ENCODE results near the gene NFKB2. TPM values are rescaled to one million over a fixed set of nuclear protein-coding genes. Genes with fewer than 3 reads are reported as not detected.

The NFKB2 gene
- total and polyA plus RNA-seq, 2 of the 4 experiments (the other 2 are of a cell fraction), result 16.1 to 32.3 TPM

DNA sequence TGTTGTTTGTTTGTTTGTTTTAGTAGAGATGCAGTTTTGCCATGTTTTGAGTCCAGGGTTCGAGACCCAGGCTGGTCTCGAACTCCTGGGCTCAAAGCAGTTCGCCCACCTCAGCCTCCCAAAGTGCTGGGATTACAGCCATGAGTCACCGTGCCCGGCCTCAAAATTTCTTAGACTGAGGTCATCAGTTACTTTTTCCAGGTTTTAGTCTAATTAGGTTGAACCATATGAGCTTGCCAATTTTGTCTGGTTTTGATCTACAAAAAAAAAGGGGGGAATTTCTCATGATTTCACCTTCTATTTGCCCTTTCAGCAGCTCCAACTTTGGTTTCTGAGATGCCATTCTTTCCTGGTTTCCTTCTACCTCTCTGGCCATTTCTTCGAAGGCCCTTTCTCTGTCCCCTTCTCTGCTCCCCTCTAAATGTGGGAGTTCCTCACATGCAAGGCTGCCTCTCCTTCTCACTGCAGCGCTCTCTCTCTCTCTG is 31.3 kb downstream of the NFKB2 start:
- BruUV-seq (replicated peaks), result no TSS peak

More for the DNA sequence above, 31.3 kb downstream of the NFKB2 start:
- ATAC-seq (ENCODE audit: low read depth) (no peak), DNase-seq (peak; percentile 42)
- ChIA-PET POLR2A (ENCODE audit: unreplicated experiment) (no interaction called here), CTCF (no interaction called here)
- Histone ChIP-seq H3K23ac (ENCODE audit: low read depth, low read length) (no peak overlapping the region), H3K4me2 (ENCODE audit: low read depth, low read length) (no peak overlapping the region), H2AFZ (replicated peaks; ENCODE audit: low read length, poor library complexity) (no peak overlapping the region), H2BK15ac (ENCODE audit: low read depth, low read length) (no peak overlapping the region), H3K36me3 (ENCODE audit: control insufficient read depth, insufficient read depth, low read length) (peaks cover 6% of the 10 kb centered on the region; the same call in 1 of the 2 replicates), H3K4me1 (ENCODE audit: control insufficient read depth, insufficient read depth, low read length) (peaks cover 9% of the 10 kb centered on the region), H4K5ac (ENCODE audit: low read depth, low read length) (no peak overlapping the region), H3K79me1 (ENCODE audit: low read depth in 1 of 2, low read length in 2 of 2) (peaks cover 6 to 56% of the 10 kb centered on the region in 2 experiments), H3K4ac (ENCODE audit: low read depth, low read length) (no peak overlapping the region), H3K9me3 (ENCODE audit: control insufficient read depth, insufficient read depth, low read length) (no peaks in the 10 kb centered on the region), H3K14ac (replicated peaks; ENCODE audit: low read depth, low read length) (no peak overlapping the region; the same call in 1 of the 2 replicates), H4K20me1 (ENCODE audit: insufficient read depth, low read length) (no peaks in the 10 kb centered on the region), H2AK9ac (replicated peaks; ENCODE audit: low read depth, low read length, poor library complexity) (no peak overlapping the region), H3K27me3 (ENCODE audit: control insufficient read depth, insufficient read depth, low read length) (no peaks in the 10 kb centered on the region), H3K9me1 (ENCODE audit: insufficient read depth, low read length) (0 out of 2 replicates have a peak, but pooled peaks cover 4% of the 10 kb centered on the region), H3K4me3 (ENCODE audit: insufficient read depth, low read depth, low read length) (no peak overlapping the region), H2BK20ac (ENCODE audit: low read depth, low read length) (no peak overlapping the region), H3K56ac (ENCODE audit: extremely low read depth, insufficient read depth, low read length) (no peak overlapping the region), H3K9ac (ENCODE audit: low read depth, low read length) (no peak overlapping the region), H2BK120ac (ENCODE audit: low read depth, low read length) (no peak overlapping the region), H2BK5ac (ENCODE audit: low read depth, low read length, poor library complexity, severe bottlenecking) (no peak overlapping the region), H3K27ac (ENCODE audit: insufficient read depth, low read length) (no peak overlapping the region), H4K91ac (ENCODE audit: insufficient read depth, low read depth, low read length) (no peak overlapping the region), H4K8ac (ENCODE audit: low read depth in 2 of 2, low read length in 2 of 2) (no peak overlapping the region), H3K18ac (ENCODE audit: low read depth, low read length) (no peak overlapping the region), H2AK5ac (ENCODE audit: low read depth, low read length) (no peak overlapping the region)
- TF ChIP-seq, protein P1, sequence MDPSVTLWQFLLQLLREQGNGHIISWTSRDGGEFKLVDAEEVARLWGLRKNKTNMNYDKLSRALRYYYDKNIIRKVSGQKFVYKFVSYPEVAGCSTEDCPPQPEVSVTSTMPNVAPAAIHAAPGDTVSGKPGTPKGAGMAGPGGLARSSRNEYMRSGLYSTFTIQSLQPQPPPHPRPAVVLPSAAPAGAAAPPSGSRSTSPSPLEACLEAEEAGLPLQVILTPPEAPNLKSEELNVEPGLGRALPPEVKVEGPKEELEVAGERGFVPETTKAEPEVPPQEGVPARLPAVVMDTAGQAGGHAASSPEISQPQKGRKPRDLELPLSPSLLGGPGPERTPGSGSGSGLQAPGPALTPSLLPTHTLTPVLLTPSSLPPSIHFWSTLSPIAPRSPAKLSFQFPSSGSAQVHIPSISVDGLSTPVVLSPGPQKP (IDR thresholded peaks at IDR 0.05; ENCODE audit: borderline replicate concordance, low read depth, low read length), result no peak
- TF ChIP-seq SMC3 (IDR thresholded peaks at IDR 0.05; ENCODE audit: low read depth, low read length) (no peak), FOS (IDR thresholded peaks at IDR 0.05; ENCODE audit: low read depth, low read length) (peak; percentile 8; the same call in 1 of the 2 replicates), MAFK (IDR thresholded peaks at IDR 0.05; ENCODE audit: low read depth, low read length) (no peak), RCOR1 (IDR thresholded peaks at IDR 0.05; ENCODE audit: insufficient replicate concordance, low read length) (no peak)
- dilution Hi-C loops (cut with HindIII; ENCODE audit: low sequenced_read_pairs, unreplicated experiment) (no loop called here), in situ Hi-C loops (cut with MboI; ENCODE audit: low sequenced_read_pairs) (no loop called here), intact Hi-C loops (cut with micrococcal nuclease) (no loop called here)
- 90% methylated on average over 3 of the region's 7 CpGs; no CpG with 5 or more reads in 1 of the 2 experiments for WGBS, 2 experiments (ENCODE audit: extremely low coverage in 2 of 2, insufficient read length in 1 of 2)

Measured in IMR-90 (cell line).